SU-DHL-6 (cell line): ENCODE data around the gene TRAPPC2.
A peak's percentile ranks its signal among the peaks of the same experiment; 100 is the strongest.

ENCODE experiments used
- H2AFZ ChIP-seq: fragments of 200-600 bp; sonication (generic); 2 replicates; pipeline ENCODE4 v1.6.1; 2014; ENCODE audit warnings: low read depth, mild to moderate bottlenecking, moderate library complexity, mixed read lengths, antibody characterized with exemption, low read length; ENCODE audit not compliant: severe bottlenecking
- H3F3A ChIP-seq: fragments of 200-600 bp; shearing (Covaris generic); 2 replicates; pipeline ENCODE4 v1.6.0; 2016; ENCODE audit warnings: antibody characterized with exemption, mild to moderate bottlenecking; ENCODE audit not compliant: insufficient read depth
- H3K27ac ChIP-seq: fragments of 200-600 bp; sonication (generic); 2 replicates; pipeline ENCODE4 v1.5.1; 2016; ENCODE audit warnings: low read depth, mild to moderate bottlenecking, low read length, moderate library complexity, mixed read lengths
- H3K27me3 ChIP-seq: fragments of 200-600 bp; sonication (generic), shearing (Covaris generic); 2 replicates; pipeline ENCODE4 v1.6.0; 2014; ENCODE audit warnings: mild to moderate bottlenecking, low read length
- H3K36me3 ChIP-seq: fragments of 200-600 bp; sonication (generic); 2 replicates; pipeline ENCODE4 v1.6.1; 2014; ENCODE audit warnings: mild to moderate bottlenecking, low read length, mixed read lengths
- H3K4me2 ChIP-seq: fragments of 300-600, 200-600 bp; shearing (Covaris generic), sonication (generic); 2 replicates; pipeline ENCODE4 v1.6.0; 2014; ENCODE audit warnings: low read length, low read depth, mild to moderate bottlenecking; ENCODE audit not compliant: poor library complexity, severe bottlenecking
- H3K4me3 ChIP-seq: fragments of 200-600 bp; sonication (generic); 2 replicates; pipeline ENCODE4 v1.5.1; 2014; ENCODE audit warnings: antibody characterized with exemption, low read length, mild to moderate bottlenecking, mixed read lengths; ENCODE audit not compliant: insufficient read depth, poor library complexity, severe bottlenecking
- H3K79me2 ChIP-seq: fragments of 200-600 bp; sonication (generic); 2 replicates; pipeline ENCODE4 v1.6.1; 2014; ENCODE audit warnings: mild to moderate bottlenecking, low read length, moderate library complexity; ENCODE audit not compliant: insufficient read depth
- H3K9ac ChIP-seq: fragments of 200-600 bp; sonication (generic); 2 replicates; pipeline ENCODE4 v1.7.0; 2014; ENCODE audit warnings: mild to moderate bottlenecking, low read length
- H3K9me2 ChIP-seq: fragments of 200-600 bp; sonication (generic); replicated peaks from 2 replicates; pipeline ENCODE4 v1.6.1; 2014; ENCODE audit warnings: low read length; ENCODE audit not compliant: insufficient read depth
- H3K9me3 ChIP-seq: fragments of 200-600 bp; sonication (generic); 2 replicates; pipeline ENCODE4 v1.6.1; 2014; ENCODE audit warnings: low read length, mixed read lengths; ENCODE audit not compliant: insufficient read depth
- H4K20me1 ChIP-seq: fragments of 200-600 bp; sonication (generic); 2 replicates; pipeline ENCODE4 v1.6.1; 2014; ENCODE audit warnings: low read depth, mild to moderate bottlenecking, antibody characterized with exemption, low read length, moderate library complexity, mixed read lengths
- CTCF ChIP-seq: fragments of 200-600 bp; sonication (generic); IDR thresholded peaks from one replicate; pipeline ENCODE4 v1.5.1; 2017; ENCODE audit warnings: antibody characterized with exemption, mild to moderate bottlenecking, low read length, moderate library complexity; ENCODE audit not compliant: insufficient read depth, poor library complexity, severe bottlenecking
- EZH2phosphoT487 ChIP-seq: fragments of 200-600 bp; sonication (generic), shearing (Covaris generic); conservative IDR thresholded peaks from 2 replicates; pipeline ENCODE4 v1.6.1; 2018; ENCODE audit warnings: mild to moderate bottlenecking, antibody characterized with exemption, low read length, moderate library complexity, mixed read lengths

TRAPPC2 gene

GRCh38 chrX:13752141-13752540 is 17.7 kb upstream of the TRAPPC2 start:
- Histone ChIP-seq H3K4me3 (no peak overlapping the region), H4K20me1 (no peaks in the 10 kb centered on the region), H3K27me3 (no peaks in the 10 kb centered on the region), H3K9ac (no peak overlapping the region), H3K9me2 (no peaks in the 10 kb centered on the region), H3K79me2 (no peaks in the 10 kb centered on the region), H3F3A (no peaks in the 10 kb centered on the region), H3K36me3 (peaks cover 7% of the 10 kb centered on the region; the same call in 1 of the 2 replicates), H3K4me2 (no peak overlapping the region), H3K9me3 (no peaks in the 10 kb centered on the region), H3K27ac (no peak overlapping the region), H2AFZ (no peak overlapping the region)
- TF ChIP-seq CTCF: no peak
- no peak for TF ChIP-seq EZH2phosphoT487

GRCh38 chrX:13750812-13751211 is 16.4 kb upstream of the TRAPPC2 start:
- Histone ChIP-seq H3K9me3 (no peaks in the 10 kb centered on the region), H3K9ac (no peak overlapping the region), H3K9me2 (no peaks in the 10 kb centered on the region), H3K27me3 (no peaks in the 10 kb centered on the region), H3K36me3 (peaks cover 7% of the 10 kb centered on the region; the same call in 1 of the 2 replicates), H3K27ac (no peak overlapping the region), H3F3A (no peaks in the 10 kb centered on the region), H2AFZ (no peak overlapping the region), H3K4me3 (no peak overlapping the region), H3K79me2 (no peaks in the 10 kb centered on the region), H3K4me2 (no peak overlapping the region), H4K20me1 (no peaks in the 10 kb centered on the region)
- TF ChIP-seq EZH2phosphoT487: no peak
- TF ChIP-seq CTCF: no peak

GRCh38 chrX:13750204-13750603 is 15.8 kb upstream of the TRAPPC2 start:
- TF ChIP-seq CTCF (peak; percentile 28), EZH2phosphoT487 (no peak)
- Histone ChIP-seq H3K27me3 (no peaks in the 10 kb centered on the region), H2AFZ (no peak overlapping the region), H3K4me3 (no peak overlapping the region), H3K79me2 (no peaks in the 10 kb centered on the region), H3K9me2 (no peaks in the 10 kb centered on the region), H3K27ac (no peak overlapping the region), H3K9ac (no peak overlapping the region), H3K4me2 (no peak overlapping the region), H3F3A (no peaks in the 10 kb centered on the region), H3K9me3 (no peaks in the 10 kb centered on the region), H3K36me3 (peaks cover 7% of the 10 kb centered on the region; the same call in 1 of the 2 replicates), H4K20me1 (no peaks in the 10 kb centered on the region)

GRCh38 chrX:13748486-13748885 is 14.1 kb upstream of the TRAPPC2 start:
- Histone ChIP-seq H3K4me3 (no peak overlapping the region), H2AFZ (no peak overlapping the region), H4K20me1 (no peaks in the 10 kb centered on the region), H3K9me3 (no peaks in the 10 kb centered on the region), H3K4me2 (no peak overlapping the region), H3K36me3 (peaks cover 7% of the 10 kb centered on the region; the same call in 1 of the 2 replicates), H3K79me2 (no peaks in the 10 kb centered on the region), H3K9me2 (no peaks in the 10 kb centered on the region), H3K9ac (no peak overlapping the region), H3K27me3 (no peaks in the 10 kb centered on the region), H3K27ac (no peak overlapping the region), H3F3A (no peaks in the 10 kb centered on the region)
- TF ChIP-seq CTCF: no peak
